Stomach (tissue), 9 donors: ENCODE measurements around the gene COL10A1. TPM values are rescaled to one million over a fixed set of nuclear protein-coding genes. Genes with fewer than 3 reads are reported as not detected.
A peak's percentile ranks its signal among the peaks of the same experiment; 100 is the strongest.

Experiments used
- DNase-seq, 2 donors: peaks; one replicate each; pipeline versions ENCODE4 v3.0.0 to v3.0.0-alpha.2; 2013 to 2019
- H3K27ac ChIP-seq, 5 donors: fragments of 200-600 bp in 4 of 5; sonication (generic) in 4 of 5; one replicate each; pipeline ENCODE4 v1.5.1; 2013 to 2019; ENCODE audit warnings: mild to moderate bottlenecking in 1 of 5, moderate library complexity in 1 of 5
- H3K27me3 ChIP-seq, 3 donors: fragments of 200-600 bp; sonication (generic); one replicate each; pipeline ENCODE4 v1.5.1; 2017 to 2019; ENCODE audit warnings: mixed run types in 1 of 3
- H3K36me3 ChIP-seq, 4 donors: fragments of 200-600 bp; sonication (generic); 1 replicate in 3 of 4; 2 replicates in 1 of 4; pipeline ENCODE4 v1.5.1; 2016 to 2019
- H3K4me1 ChIP-seq, 4 donors: fragments of 200-600 bp; sonication (generic); one replicate each; pipeline ENCODE4 v1.5.1; 2016 to 2019
- H3K4me3 ChIP-seq, 4 donors: fragments of 200-600 bp; sonication (generic) in 3 of 4; one replicate each; pipeline ENCODE4 v1.5.1; 2016 to 2019; ENCODE audit warnings: mild to moderate bottlenecking in 1 of 4
- H3K9me3 ChIP-seq, 4 donors: fragments of 200-600 bp; sonication (generic); one replicate each; pipeline ENCODE4 v1.5.1; 2016 to 2019
- EP300 ChIP-seq: sonication (generic); formaldehyde crosslinking; IDR thresholded peaks from one replicate; pipeline ENCODE4 v1.6.1; 2017; ENCODE audit warnings: antibody characterized with exemption
- POLR2A ChIP-seq, 4 donors: fragments of 450-650 bp; IDR thresholded peaks; one replicate each; pipeline ENCODE4 v1.6.1; 2016; ENCODE audit warnings: antibody characterized with exemption in 4 of 4, control low read depth in 2 of 4, mild to moderate bottlenecking in 1 of 4, moderate library complexity in 1 of 4
- POLR2AphosphoS5 ChIP-seq, 3 donors: sonication (generic); formaldehyde crosslinking; IDR thresholded peaks; one replicate each; pipeline ENCODE4 v1.6.1; 2016; ENCODE audit warnings: antibody characterized with exemption in 3 of 3
- WGBS, 5 donors: extraction: QIAGEN DNeasy Blood & Tissue Kit in 3 of 5; methylation state at CpG; one replicate each; pipeline versions ENCODE4 v1.1.5 to v1.1.7; 2013 to 2018; 5-methylcytosine and 5-hydroxymethylcytosine counted together
- intact Hi-C: fragments of 100-400 bp; cut with DNase I; formaldehyde crosslinking; loops from one replicate; pipeline ENCODE4 v1.15.1; 2023; ENCODE audit warnings: low total_unique reads
- polyA plus RNA-seq, 3 donors: library from polyadenylated mRNA; stranded (reverse); fragments of 200-250 nt; gene quantifications; one replicate each; pipeline ENCODE4 v1.2.3, GENCODE V29; 2013
- total RNA-seq, 5 donors: library from RNA; depleted of rRNA; stranded (reverse); fragments of >200 nt; gene quantifications; one replicate each; pipeline versions ENCODE4 v1.1.0 to v1.2.3, GENCODE V29; 2014 to 2016
- TF ChIP-seq, protein P1 (sequence below), 7 experiments: fragments of 450-650 bp in 4 of 7; fragments of 200-600 bp in 3 of 7; sonication (generic) in 3 of 7; IDR thresholded peaks; one replicate each; pipeline ENCODE4 v1.5.1; 2016 to 2019; ENCODE audit warnings: antibody characterized with exemption in 7 of 7, control low read depth in 2 of 7, mild to moderate bottlenecking in 1 of 7
- donor health status: healthy with polysubstance abuse.
- donor health status: Bipolar disorder and iron deficiency.
- donor health status: healthy.

COL10A1 gene
- total and polyA plus RNA-seq, 8 donors: 0.37 TPM; not detected in 7

DNA sequence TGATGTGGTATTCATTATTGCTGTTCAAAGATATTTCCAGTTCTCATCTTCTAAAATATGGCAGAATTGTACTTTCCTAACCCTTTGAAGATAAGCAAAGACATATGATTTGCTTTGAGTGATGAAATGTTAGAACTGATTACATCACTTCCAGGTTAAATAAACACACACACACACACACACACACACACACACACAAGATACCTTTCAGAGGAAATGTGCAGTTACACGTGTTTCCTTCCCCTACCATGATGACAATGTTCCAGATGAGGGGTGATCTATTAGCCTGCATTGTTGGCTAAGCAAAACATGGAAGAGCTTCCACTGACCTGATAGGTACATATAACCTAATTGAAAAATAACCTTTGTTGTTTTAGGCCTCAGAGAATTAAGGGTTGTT is 53.6 kb downstream of the COL10A1 start:
- Histone ChIP-seq H3K36me3 (no peaks in the 10 kb centered on the region), H3K9me3 (no peaks in the 10 kb centered on the region), H3K4me3 (no peak overlapping the region), H3K4me1 (peaks cover 0 to 5% (median 0%) of the 10 kb centered on the region in 4 donors), H3K27ac (no peak overlapping the region), H3K27me3 (no peaks in the 10 kb centered on the region)
- DNase-seq: peak in 1 of 2 donors; percentile 17
- no peak for TF ChIP-seq EP300
- TF ChIP-seq POLR2AphosphoS5 (IDR thresholded peaks at IDR 0.05): no peak
- WGBS, 5 donors: 7 to 28% (median 10%) methylated on average over 1 of the region's 1 CpG
- intact Hi-C loops: no loop called here

DNA sequence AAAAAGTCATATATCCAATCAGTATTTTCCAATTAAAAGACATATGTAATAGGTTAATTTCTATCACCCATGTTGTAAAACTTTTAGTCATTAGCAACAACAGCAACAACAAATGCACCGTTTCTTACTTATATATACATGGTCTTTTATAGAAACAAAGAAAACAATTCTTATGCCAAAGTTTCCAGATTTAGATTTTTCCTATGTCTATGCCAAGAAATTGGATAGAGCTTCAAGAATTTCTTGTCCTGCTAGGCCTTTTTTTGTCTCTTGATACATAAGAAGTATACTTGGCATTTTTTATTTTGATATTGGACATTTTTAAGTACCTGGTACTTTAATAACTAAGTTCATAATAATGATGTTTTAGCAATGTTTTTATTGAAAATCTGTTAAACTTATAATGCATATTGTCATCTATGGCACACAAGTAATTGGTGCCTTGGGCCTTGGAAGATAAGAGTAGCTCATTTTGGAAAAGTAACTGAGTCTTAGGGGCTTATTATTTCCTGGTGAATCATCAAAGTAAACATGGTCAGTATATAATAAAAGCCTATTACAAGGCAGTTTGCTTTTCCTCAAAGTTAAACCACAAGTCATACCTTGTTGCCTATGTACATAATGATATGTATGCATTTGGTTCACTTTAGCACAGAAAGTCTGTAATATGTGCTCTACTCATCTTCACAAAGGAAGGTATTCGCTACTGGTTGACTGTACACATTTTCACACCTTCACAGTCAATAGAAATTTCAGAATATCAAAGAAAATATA is 55.1 kb downstream of the COL10A1 start:
- intact Hi-C loops: no loop called here
- Histone ChIP-seq H3K27ac (no peak overlapping the region), H3K9me3 (no peaks in the 10 kb centered on the region), H3K4me1 (peaks cover 0 to 5% (median 0%) of the 10 kb centered on the region in 4 donors), H3K4me3 (no peak overlapping the region), H3K36me3 (no peaks in the 10 kb centered on the region), H3K27me3 (no peaks in the 10 kb centered on the region)
- WGBS, 5 donors: 50 to 63% (median 58%) methylated on average over 2 of the region's 2 CpGs
- no peak for TF ChIP-seq POLR2A (IDR thresholded peaks at IDR 0.05)
- TF ChIP-seq, protein P1, sequence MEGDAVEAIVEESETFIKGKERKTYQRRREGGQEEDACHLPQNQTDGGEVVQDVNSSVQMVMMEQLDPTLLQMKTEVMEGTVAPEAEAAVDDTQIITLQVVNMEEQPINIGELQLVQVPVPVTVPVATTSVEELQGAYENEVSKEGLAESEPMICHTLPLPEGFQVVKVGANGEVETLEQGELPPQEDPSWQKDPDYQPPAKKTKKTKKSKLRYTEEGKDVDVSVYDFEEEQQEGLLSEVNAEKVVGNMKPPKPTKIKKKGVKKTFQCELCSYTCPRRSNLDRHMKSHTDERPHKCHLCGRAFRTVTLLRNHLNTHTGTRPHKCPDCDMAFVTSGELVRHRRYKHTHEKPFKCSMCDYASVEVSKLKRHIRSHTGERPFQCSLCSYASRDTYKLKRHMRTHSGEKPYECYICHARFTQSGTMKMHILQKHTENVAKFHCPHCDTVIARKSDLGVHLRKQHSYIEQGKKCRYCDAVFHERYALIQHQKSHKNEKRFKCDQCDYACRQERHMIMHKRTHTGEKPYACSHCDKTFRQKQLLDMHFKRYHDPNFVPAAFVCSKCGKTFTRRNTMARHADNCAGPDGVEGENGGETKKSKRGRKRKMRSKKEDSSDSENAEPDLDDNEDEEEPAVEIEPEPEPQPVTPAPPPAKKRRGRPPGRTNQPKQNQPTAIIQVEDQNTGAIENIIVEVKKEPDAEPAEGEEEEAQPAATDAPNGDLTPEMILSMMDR (IDR thresholded peaks at IDR 0.05): no peak
- no peak for TF ChIP-seq POLR2AphosphoS5 (IDR thresholded peaks at IDR 0.05)
- TF ChIP-seq EP300: no peak
- no peak for DNase-seq

DNA sequence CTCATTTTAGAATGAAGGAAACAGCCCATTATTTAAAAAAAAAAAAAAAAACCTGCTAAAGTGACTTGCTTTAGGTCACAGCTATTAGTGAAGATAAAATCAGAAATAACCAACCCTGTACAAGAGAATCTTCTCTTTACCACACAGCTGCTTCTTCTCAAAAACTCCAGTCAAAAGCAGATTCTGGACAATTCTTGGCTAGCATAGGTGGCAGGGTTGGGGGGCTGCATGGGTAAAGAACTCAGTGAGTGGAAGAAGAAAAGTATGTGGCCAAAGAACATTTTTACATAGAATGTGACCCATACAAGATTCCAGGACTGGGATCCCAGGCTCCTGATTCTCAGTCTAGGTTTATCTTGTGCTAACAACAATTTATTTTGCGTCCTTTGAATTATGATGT is 55.8 kb downstream of the COL10A1 start:
- Histone ChIP-seq H3K4me1 (peaks cover 0 to 5% (median 0%) of the 10 kb centered on the region in 4 donors), H3K27me3 (no peaks in the 10 kb centered on the region), H3K36me3 (no peaks in the 10 kb centered on the region), H3K27ac (no peak overlapping the region), H3K9me3 (no peaks in the 10 kb centered on the region), H3K4me3 (no peak overlapping the region)
- no peak for DNase-seq
- intact Hi-C loops: no loop called here
- WGBS, 5 donors: 90 to 100% (median 93%) methylated on average over 1 of the region's 1 CpG
- TF ChIP-seq, protein P1 (IDR thresholded peaks at IDR 0.05): no peak
- TF ChIP-seq POLR2A (IDR thresholded peaks at IDR 0.05) (no peak), POLR2AphosphoS5 (IDR thresholded peaks at IDR 0.05) (no peak), EP300 (no peak)

Other genes starting within 250 kb of the COL10A1 start
- gene FRK, start 65.2 kb downstream of the COL10A1 start, total RNA-seq: 10 to 100 TPM in 3 of 5 donors, 1 to 10 TPM in 2; 4.7 to 23.3 (median 10.7) TPM
- gene FRK, start 65.2 kb downstream of the COL10A1 start, polyA plus RNA-seq: 1 to 10 TPM; 1.0 to 1.8 (median 1.8) TPM
- 100 to 1,000 TPM in 1 of 5 donors, 10 to 100 TPM in 4; 15.6 to 136 (median 22.9) TPM for gene NT5DC1, start 25.3 kb downstream of the COL10A1 start, total RNA-seq
- gene NT5DC1, start 25.3 kb downstream of the COL10A1 start, polyA plus RNA-seq: 10 to 100 TPM in 2 of 3 donors, 1 to 10 TPM in 1; 8.0 to 14.7 (median 12.7) TPM
- 10 to 100 TPM in 2 of 5 donors, 1 to 10 TPM in 3; 2.3 to 33.5 (median 8.7) TPM for gene TSPYL4, start 127.9 kb upstream of the COL10A1 start, total RNA-seq
- gene TSPYL4, start 127.9 kb upstream of the COL10A1 start, polyA plus RNA-seq: 10 to 100 TPM in 1 of 3 donors, 1 to 10 TPM in 2; 5.8 to 10.4 (median 9.5) TPM
- 10 to 100 TPM in 4 of 5 donors, 1 to 10 TPM in 1; 2.9 to 77.1 (median 33.5) TPM for gene TSPYL1, start 153.8 kb upstream of the COL10A1 start, total RNA-seq
- 10 to 100 TPM; 19.6 to 30.7 (median 25.7) TPM for gene TSPYL1, start 153.8 kb upstream of the COL10A1 start, polyA plus RNA-seq
- 10 to 100 TPM in 4 of 5 donors, 1 to 10 TPM in 1; 3.8 to 39.8 (median 15.8) TPM for gene DSE, start 244.8 kb upstream of the COL10A1 start, total RNA-seq
- 10 to 100 TPM in 1 of 3 donors, 1 to 10 TPM in 2; 3.9 to 10.7 (median 7.7) TPM for gene DSE, start 244.8 kb upstream of the COL10A1 start, polyA plus RNA-seq